ENCODE results near the gene SLX9.

SLX9 gene

DNA sequence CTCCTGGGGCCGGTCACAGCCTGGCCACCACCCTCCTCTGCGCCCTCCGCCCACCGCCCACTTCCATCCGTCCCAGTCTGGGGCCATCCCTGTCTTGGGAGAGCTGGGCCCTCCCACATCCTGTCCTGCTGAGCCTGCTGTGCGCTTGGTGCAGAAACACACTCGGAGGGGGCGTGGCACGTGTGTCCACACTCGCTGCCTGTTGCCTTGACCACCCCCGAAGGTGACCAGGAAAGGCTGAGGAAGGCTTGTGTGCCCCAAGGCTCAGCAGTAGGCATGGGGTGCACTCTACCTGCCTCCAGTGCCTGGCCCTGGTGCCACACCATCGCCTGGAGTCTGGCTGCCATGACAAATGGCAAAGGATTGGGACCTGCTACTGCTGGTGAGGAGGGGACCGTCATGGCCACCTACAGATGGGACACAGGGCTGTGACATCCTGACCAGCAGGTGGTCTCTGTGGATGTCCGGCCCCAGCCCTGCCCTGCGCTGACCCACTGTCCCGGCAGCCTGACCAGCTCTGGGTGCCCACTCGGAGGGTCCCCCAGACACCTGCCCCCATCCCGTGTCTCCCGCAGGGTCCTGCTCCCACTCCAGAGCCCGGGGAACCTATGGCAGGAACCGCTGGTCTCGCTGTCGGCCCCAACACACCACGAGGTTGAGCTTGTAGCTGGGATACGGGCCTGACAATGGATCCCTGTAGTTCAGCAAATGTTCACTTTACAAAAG lies 43.1 kb upstream of the SLX9 start:
- Histone ChIP-seq H3K4me3 (ENCODE audit: low read length) (no peak overlapping the region), H3K27me3 (ENCODE audit: insufficient read depth, low read length) (0 out of 2 replicates have a peak, but pooled peaks cover 2% of the 10 kb centered on the region), H3K9me3 (ENCODE audit: insufficient read depth, low read depth, low read length) (no peaks in the 10 kb centered on the region), H3K27ac (ENCODE audit: low read depth, low read length) (no peak overlapping the region), H3K9ac (ENCODE audit: low read depth, low read length) (no peak overlapping the region), H3K4me1 (ENCODE audit: insufficient read depth, low read length) (no peaks in the 10 kb centered on the region), H3K36me3 (ENCODE audit: insufficient read depth, low read length) (no peaks in the 10 kb centered on the region)
- 90% methylated on average over 25 of the region's 25 CpGs for WGBS

- no peak overlapping the region for H3K4me3 ChIP-seq (ENCODE audit: low read length)
- no peaks in the 10 kb centered on the region for H3K9me3 ChIP-seq (ENCODE audit: insufficient read depth, low read depth, low read length)
- no peaks in the 10 kb centered on the region for H3K4me1 ChIP-seq (ENCODE audit: insufficient read depth, low read length)
- no peak overlapping the region for H3K27ac ChIP-seq (ENCODE audit: low read depth, low read length)
- H3K9ac ChIP-seq (ENCODE audit: low read depth, low read length), result no peak overlapping the region
- no peaks in the 10 kb centered on the region for H3K36me3 ChIP-seq (ENCODE audit: insufficient read depth, low read length)
- H3K27me3 ChIP-seq (ENCODE audit: insufficient read depth, low read length), result no peaks in the 10 kb centered on the region
- 81% methylated on average over 21 of the region's 21 CpGs for WGBS
These were observed 42.4 kb upstream of the SLX9 start for GRCh38 chr21:44897326-44898010.

- no peaks in the 10 kb centered on the region for H3K4me1 ChIP-seq (ENCODE audit: insufficient read depth, low read length)
These were observed 41.8 kb upstream of the SLX9 start for GRCh38 chr21:44898011-44898488.

GRCh38 chr21:44898851-44899767 lies 40.7 kb upstream of the SLX9 start:
- 90% methylated on average over 49 of the region's 49 CpGs for WGBS
- Histone ChIP-seq H3K27me3 (ENCODE audit: insufficient read depth, low read length) (no peaks in the 10 kb centered on the region), H3K9ac (ENCODE audit: low read depth, low read length) (no peak overlapping the region), H3K9me3 (ENCODE audit: insufficient read depth, low read depth, low read length) (no peaks in the 10 kb centered on the region), H3K4me3 (ENCODE audit: low read length) (no peak overlapping the region), H3K36me3 (ENCODE audit: insufficient read depth, low read length) (no peaks in the 10 kb centered on the region), H3K27ac (ENCODE audit: low read depth, low read length) (no peak overlapping the region), H3K4me1 (ENCODE audit: insufficient read depth, low read length) (no peaks in the 10 kb centered on the region)

More at GRCh38 chr21:44898011-44898488, 41.8 kb upstream of the SLX9 start:
- H3K36me3 ChIP-seq (ENCODE audit: insufficient read depth, low read length), result no peaks in the 10 kb centered on the region
- no peak overlapping the region for H3K4me3 ChIP-seq (ENCODE audit: low read length)
- no peak overlapping the region for H3K9ac ChIP-seq (ENCODE audit: low read depth, low read length)
- no peaks in the 10 kb centered on the region for H3K9me3 ChIP-seq (ENCODE audit: insufficient read depth, low read depth, low read length)
- no peak overlapping the region for H3K27ac ChIP-seq (ENCODE audit: low read depth, low read length)
- no peaks in the 10 kb centered on the region for H3K27me3 ChIP-seq (ENCODE audit: insufficient read depth, low read length)
- WGBS, result 84% methylated on average over 13 of the region's 13 CpGs

DNA sequence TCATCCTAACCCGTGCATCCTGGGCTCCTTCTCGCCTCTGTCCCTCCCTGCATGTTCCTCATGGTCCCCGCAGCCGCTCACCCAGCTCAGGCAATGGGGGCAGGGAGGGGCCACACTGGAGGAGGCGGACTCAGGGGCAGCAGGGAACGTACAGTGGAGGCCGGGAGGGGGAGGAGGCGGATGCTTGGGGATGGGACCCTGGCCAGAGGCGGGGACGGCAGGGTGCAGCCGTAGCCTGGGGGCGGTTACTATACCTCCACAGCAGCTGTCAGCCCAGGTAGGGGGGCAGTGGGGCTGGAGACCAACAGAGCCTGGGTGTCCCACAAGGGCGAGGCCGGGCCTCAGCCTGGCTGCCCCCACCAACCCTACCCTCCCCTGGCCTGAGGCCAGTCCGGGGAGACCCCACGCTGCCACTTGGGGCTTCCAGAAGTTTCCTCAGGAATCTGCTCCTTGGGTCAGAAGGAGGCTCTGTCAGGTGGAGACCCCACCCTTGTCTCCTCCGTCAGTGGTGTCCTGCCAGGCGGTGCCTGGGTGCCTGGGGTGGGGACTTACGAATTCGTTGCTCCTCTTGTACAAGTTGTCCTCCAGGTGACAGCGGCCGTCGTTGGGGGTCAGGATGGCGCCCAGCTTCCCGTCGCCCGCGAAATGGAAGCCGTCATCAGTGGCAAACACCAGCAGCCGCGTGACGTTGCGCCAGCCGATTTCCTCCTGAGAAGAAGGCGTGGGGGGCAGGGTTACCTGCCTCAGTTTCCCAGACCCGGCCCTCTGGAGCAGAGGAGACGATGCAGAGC lies 39.9 kb upstream of the SLX9 start:
- Histone ChIP-seq H3K27ac (ENCODE audit: low read depth, low read length) (no peak overlapping the region), H3K4me1 (ENCODE audit: insufficient read depth, low read length) (no peaks in the 10 kb centered on the region), H3K9me3 (ENCODE audit: insufficient read depth, low read depth, low read length) (no peaks in the 10 kb centered on the region), H3K9ac (ENCODE audit: low read depth, low read length) (no peak overlapping the region), H3K27me3 (ENCODE audit: insufficient read depth, low read length) (no peaks in the 10 kb centered on the region), H3K36me3 (ENCODE audit: insufficient read depth, low read length) (no peaks in the 10 kb centered on the region), H3K4me3 (ENCODE audit: low read length) (no peak overlapping the region)
- 88% methylated on average over 37 of the region's 37 CpGs for WGBS

GRCh38 chr21:44900559-44901251 lies 39.1 kb upstream of the SLX9 start:
- 91% methylated on average over 28 of the region's 28 CpGs for WGBS
- Histone ChIP-seq H3K27me3 (ENCODE audit: insufficient read depth, low read length) (no peaks in the 10 kb centered on the region), H3K9me3 (ENCODE audit: insufficient read depth, low read depth, low read length) (no peaks in the 10 kb centered on the region), H3K4me3 (ENCODE audit: low read length) (no peak overlapping the region), H3K4me1 (ENCODE audit: insufficient read depth, low read length) (no peaks in the 10 kb centered on the region), H3K27ac (ENCODE audit: low read depth, low read length) (no peak overlapping the region), H3K36me3 (ENCODE audit: insufficient read depth, low read length) (no peaks in the 10 kb centered on the region), H3K9ac (ENCODE audit: low read depth, low read length) (no peak overlapping the region)

DNA sequence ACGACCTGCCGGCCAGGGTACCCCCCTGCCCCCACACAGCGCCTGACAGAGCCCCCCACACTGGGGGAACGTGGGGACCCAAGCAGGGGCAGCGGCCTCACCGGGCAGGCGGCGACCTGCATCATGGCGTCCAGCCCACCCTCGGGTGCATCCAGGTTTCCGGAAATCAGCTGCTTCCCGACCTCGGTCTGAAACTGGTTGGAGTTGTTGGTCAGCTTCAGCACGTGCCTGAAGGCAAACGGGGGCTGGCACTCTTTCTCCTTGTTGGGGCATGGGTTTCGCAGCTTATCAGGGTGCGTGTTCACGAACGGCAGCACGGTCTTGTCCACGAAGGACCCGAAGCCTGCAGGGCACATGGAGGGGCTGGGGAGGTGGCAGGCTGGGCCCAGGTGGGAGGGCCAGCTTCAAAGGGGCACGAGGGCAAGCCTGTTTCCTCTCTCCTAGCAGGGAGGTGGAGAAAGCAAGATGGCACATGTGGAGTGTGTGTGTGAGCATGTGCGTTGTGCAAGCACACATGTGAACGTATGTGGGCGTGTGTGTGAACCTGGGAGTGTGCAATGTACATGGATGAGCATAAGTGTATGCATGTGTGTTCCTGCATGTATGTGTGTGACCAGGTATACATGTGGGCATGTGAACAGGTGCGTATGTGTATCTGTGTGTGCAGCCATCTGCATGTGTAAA lies 38.3 kb upstream of the SLX9 start:
- H3K4me3 ChIP-seq (ENCODE audit: low read length), result no peak overlapping the region
- no peak overlapping the region for H3K27ac ChIP-seq (ENCODE audit: low read depth, low read length)
- H3K27me3 ChIP-seq (ENCODE audit: insufficient read depth, low read length), result no peaks in the 10 kb centered on the region
- no peaks in the 10 kb centered on the region for H3K9me3 ChIP-seq (ENCODE audit: insufficient read depth, low read depth, low read length)
- 92% methylated on average over 27 of the region's 27 CpGs for WGBS
- H3K9ac ChIP-seq (ENCODE audit: low read depth, low read length), result no peak overlapping the region
- no peaks in the 10 kb centered on the region for H3K4me1 ChIP-seq (ENCODE audit: insufficient read depth, low read length)
- H3K36me3 ChIP-seq (ENCODE audit: insufficient read depth, low read length), result no peaks in the 10 kb centered on the region

DNA sequence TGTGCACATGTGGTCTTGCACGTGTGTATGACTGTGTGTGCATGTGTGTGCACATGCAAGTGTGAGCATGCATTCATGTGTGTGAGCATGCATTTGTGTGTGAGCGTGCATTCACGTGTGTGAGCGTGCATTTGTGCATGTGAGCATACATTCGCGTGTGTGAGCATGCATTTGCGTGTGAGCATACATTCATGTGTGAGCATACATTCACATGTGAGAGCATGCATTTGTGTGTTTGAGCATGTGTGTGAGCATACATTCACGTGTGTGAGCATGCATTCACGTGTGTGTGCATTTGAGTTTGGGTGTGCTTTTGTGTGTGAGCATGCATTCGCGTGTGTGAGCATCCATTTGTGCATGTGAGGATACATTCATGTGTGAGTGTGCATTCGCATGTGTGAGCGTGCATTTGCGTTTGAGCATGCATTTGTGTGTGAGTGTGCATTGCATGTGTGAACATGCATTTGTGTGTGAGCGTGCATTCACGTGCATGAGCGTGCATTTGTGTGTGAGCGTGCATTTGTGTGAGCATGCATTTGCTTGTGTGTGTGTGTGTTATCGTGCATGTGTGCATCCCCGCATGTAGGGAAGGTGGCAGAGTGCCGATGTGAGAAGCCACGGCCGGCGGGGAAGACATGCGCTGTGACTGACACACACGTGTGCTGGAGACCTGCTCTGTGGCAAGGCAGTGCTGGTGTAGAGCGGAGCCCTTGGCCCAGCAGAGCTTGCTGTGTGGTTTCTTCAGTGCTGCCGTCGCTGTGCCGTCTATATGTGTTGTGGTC lies 37.4 kb upstream of the SLX9 start:
- Histone ChIP-seq H3K4me1 (ENCODE audit: insufficient read depth, low read length) (no peaks in the 10 kb centered on the region), H3K27me3 (ENCODE audit: insufficient read depth, low read length) (no peaks in the 10 kb centered on the region)

GRCh38 chr21:44903050-44903685 lies 36.7 kb upstream of the SLX9 start:
- WGBS, result 93% methylated on average over 18 of the region's 18 CpGs
- H3K4me1 ChIP-seq (ENCODE audit: insufficient read depth, low read length), result no peaks in the 10 kb centered on the region
- no peaks in the 10 kb centered on the region for H3K9me3 ChIP-seq (ENCODE audit: insufficient read depth, low read depth, low read length)
- H3K27ac ChIP-seq (ENCODE audit: low read depth, low read length), result no peak overlapping the region
- H3K9ac ChIP-seq (ENCODE audit: low read depth, low read length), result no peak overlapping the region
- no peaks in the 10 kb centered on the region for H3K36me3 ChIP-seq (ENCODE audit: insufficient read depth, low read length)
- no peaks in the 10 kb centered on the region for H3K27me3 ChIP-seq (ENCODE audit: insufficient read depth, low read length)
- H3K4me3 ChIP-seq (ENCODE audit: low read length), result no peak overlapping the region

More for the DNA sequence above, 37.4 kb upstream of the SLX9 start:
- Histone ChIP-seq H3K4me3 (ENCODE audit: low read length) (no peak overlapping the region), H3K9me3 (ENCODE audit: insufficient read depth, low read depth, low read length) (no peaks in the 10 kb centered on the region), H3K36me3 (ENCODE audit: insufficient read depth, low read length) (no peaks in the 10 kb centered on the region), H3K27ac (ENCODE audit: low read depth, low read length) (no peak overlapping the region), H3K9ac (ENCODE audit: low read depth, low read length) (no peak overlapping the region)
- WGBS, result 94% methylated on average over 30 of the region's 30 CpGs

Measured in HUES64 (cell line).